PC-3 (cell line): ENCODE results near the gene ZNF646.

ENCODE experiments used
- CTCF ChIP-seq: fragments of 300-600 bp; sonication (generic); conservative IDR thresholded peaks from 2 replicates; pipeline ENCODE4 v1.5.1; 2017; ENCODE audit warnings: antibody characterized with exemption, low read depth, mild to moderate bottlenecking, low read length
- EZH2 ChIP-seq: fragments of 300-600 bp; sonication (generic); IDR thresholded peaks from one replicate; pipeline ENCODE4 v1.6.1; 2017; ENCODE audit warnings: antibody characterized with exemption, mild to moderate bottlenecking, low read length; ENCODE audit not compliant: unreplicated experiment
- EZH2phosphoT487 ChIP-seq: fragments of 300-600 bp; sonication (generic); IDR thresholded peaks from 2 replicates; pipeline ENCODE4 v1.6.1; 2018; ENCODE audit warnings: mild to moderate bottlenecking, antibody characterized with exemption, low read length, borderline replicate concordance

DNA sequence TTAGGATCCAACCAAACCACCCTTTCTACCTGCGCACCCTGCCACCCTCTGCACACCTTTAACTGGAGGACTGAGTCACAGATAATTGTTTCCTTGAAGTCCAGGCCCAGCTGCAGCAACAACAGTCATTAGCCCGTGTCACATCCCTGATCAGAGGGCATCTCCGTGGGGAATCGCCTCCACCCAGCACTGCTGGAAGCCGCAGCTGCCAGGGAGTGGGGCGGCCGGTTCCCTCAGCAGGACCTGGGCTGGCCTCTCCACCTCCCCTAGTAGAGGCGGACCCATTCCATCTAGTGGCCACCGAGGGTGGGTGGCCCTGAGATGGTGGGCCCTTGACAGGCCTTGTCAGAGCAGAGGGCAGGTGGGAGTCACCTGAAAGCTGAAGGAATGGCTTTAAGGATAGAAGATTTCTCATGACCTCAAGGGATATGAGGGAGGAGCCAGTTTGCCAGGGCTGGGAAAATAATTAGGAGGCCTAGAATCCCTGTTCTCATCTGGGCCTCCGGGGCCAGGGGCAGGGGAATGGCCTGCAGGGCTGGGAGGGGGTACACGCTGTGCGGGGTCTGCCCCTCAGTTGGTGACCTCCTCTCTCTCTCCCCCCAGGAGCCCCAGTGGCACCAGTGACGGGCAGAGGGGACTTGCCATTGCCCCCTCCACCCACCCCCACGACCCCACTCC is 8.3 kb downstream of the ZNF646 start:
- TF ChIP-seq CTCF: no peak
- no peak for TF ChIP-seq EZH2
- TF ChIP-seq EZH2phosphoT487: no peak
